H1 (cell line): ENCODE data around the gene CHST3.

Source experiments
- CEBPB ChIP-seq: IDR thresholded peaks from 2 replicates; pipeline ENCODE4 v1.6.1; 2012; ENCODE audit warnings: low read depth, low read length
- CREB1 ChIP-seq: IDR thresholded peaks from 2 replicates; pipeline ENCODE4 v1.6.1; 2012; ENCODE audit warnings: inconsistent platforms
- GABPA ChIP-seq: IDR thresholded peaks from 2 replicates; pipeline ENCODE4 v1.6.1; 2011; ENCODE audit warnings: mild to moderate bottlenecking, low read length, moderate library complexity, borderline replicate concordance; ENCODE audit not compliant: insufficient read depth
- YY1 ChIP-seq: IDR thresholded peaks from 2 replicates; pipeline ENCODE4 v1.6.1; 2011; ENCODE audit warnings: low read depth, mild to moderate bottlenecking, low read length

- TF ChIP-seq CREB1 (no peak), CEBPB (no peak), GABPA (no peak), YY1 (no peak)
Measured at GRCh38 chr10:71957546-71958275, 6.5 kb upstream of the CHST3 start.
